ENCODE results near the gene ISCA2.
A peak's percentile ranks its signal among the peaks of the same experiment; 100 is the strongest.

The ISCA2 gene

GRCh38 chr14:74508844-74509428 is 15.4 kb downstream of the ISCA2 start:
- DNase-seq (ENCODE audit: low spot score): no peak

GRCh38 chr14:74509587-74510222 is 16.1 kb downstream of the ISCA2 start:
- no peak for DNase-seq (ENCODE audit: low spot score)

- no peak for DNase-seq (ENCODE audit: low spot score)
Observed at GRCh38 chr14:74510223-74510931, 16.8 kb downstream of the ISCA2 start.

GRCh38 chr14:74510959-74511409 is 17.4 kb downstream of the ISCA2 start:
- no peak for DNase-seq (ENCODE audit: low spot score)

- no peak for DNase-seq (ENCODE audit: low spot score)
Observed at GRCh38 chr14:74511966-74512830, 18.6 kb downstream of the ISCA2 start.

- peak; percentile 28 for DNase-seq (ENCODE audit: low spot score)
Observed at GRCh38 chr14:74514471-74514941, 20.9 kb downstream of the ISCA2 start.

- no peak for DNase-seq (ENCODE audit: low spot score)
Observed at GRCh38 chr14:74515891-74516412, 22.4 kb downstream of the ISCA2 start.

GRCh38 chr14:74516451-74517160 is 23.0 kb downstream of the ISCA2 start:
- no peak for DNase-seq (ENCODE audit: low spot score)

- DNase-seq (ENCODE audit: low spot score): no peak
Observed at GRCh38 chr14:74517731-74518130, 24.2 kb downstream of the ISCA2 start.

GRCh38 chr14:74518221-74518620 is 24.7 kb downstream of the ISCA2 start:
- no peak for DNase-seq (ENCODE audit: low spot score)

GRCh38 chr14:74519316-74520074 is 25.9 kb downstream of the ISCA2 start:
- DNase-seq (ENCODE audit: low spot score): no peak

GRCh38 chr14:74521756-74522155 is 28.2 kb downstream of the ISCA2 start:
- DNase-seq (ENCODE audit: low spot score): no peak

- DNase-seq (ENCODE audit: low spot score): no peak
Observed at GRCh38 chr14:74522740-74523139, 29.2 kb downstream of the ISCA2 start.

- DNase-seq (ENCODE audit: low spot score): no peak
Observed at GRCh38 chr14:74524076-74524811, 30.7 kb downstream of the ISCA2 start.

GRCh38 chr14:74524812-74525135 is 31.2 kb downstream of the ISCA2 start:
- DNase-seq (ENCODE audit: low spot score): no peak

- no peak for DNase-seq (ENCODE audit: low spot score)
Observed at GRCh38 chr14:74525361-74525851, 31.8 kb downstream of the ISCA2 start.

GRCh38 chr14:74526854-74527585 is 33.5 kb downstream of the ISCA2 start:
- no peak for DNase-seq (ENCODE audit: low spot score)

- no peak for DNase-seq (ENCODE audit: low spot score)
Observed at GRCh38 chr14:74527736-74528280, 34.2 kb downstream of the ISCA2 start.

GRCh38 chr14:74528406-74528805 is 34.8 kb downstream of the ISCA2 start:
- no peak for DNase-seq (ENCODE audit: low spot score)
